SU-DHL-6 (cell line): ENCODE results near the gene PORCN.

ENCODE experiments used
- CTCF ChIP-seq: fragments of 200-600 bp; sonication (generic); IDR thresholded peaks from one replicate; pipeline ENCODE4 v1.5.1; 2017; ENCODE audit warnings: antibody characterized with exemption, mild to moderate bottlenecking, low read length, moderate library complexity; ENCODE audit not compliant: insufficient read depth, poor library complexity, severe bottlenecking
- EZH2phosphoT487 ChIP-seq: fragments of 200-600 bp; sonication (generic), shearing (Covaris generic); conservative IDR thresholded peaks from 2 replicates; pipeline ENCODE4 v1.6.1; 2018; ENCODE audit warnings: mild to moderate bottlenecking, antibody characterized with exemption, low read length, moderate library complexity, mixed read lengths

GRCh38 chrX:48490661-48491060 is 18.1 kb upstream of the PORCN start:
- TF ChIP-seq CTCF (no peak), EZH2phosphoT487 (no peak)
